ENCODE results near the gene SCAMP2. TPM values are rescaled to one million over a fixed set of nuclear protein-coding genes. Genes with fewer than 3 reads are reported as not detected.

Gene SCAMP2
- total RNA-seq, 1 experiment from 2014 or later: 38.0 TPM

DNA sequence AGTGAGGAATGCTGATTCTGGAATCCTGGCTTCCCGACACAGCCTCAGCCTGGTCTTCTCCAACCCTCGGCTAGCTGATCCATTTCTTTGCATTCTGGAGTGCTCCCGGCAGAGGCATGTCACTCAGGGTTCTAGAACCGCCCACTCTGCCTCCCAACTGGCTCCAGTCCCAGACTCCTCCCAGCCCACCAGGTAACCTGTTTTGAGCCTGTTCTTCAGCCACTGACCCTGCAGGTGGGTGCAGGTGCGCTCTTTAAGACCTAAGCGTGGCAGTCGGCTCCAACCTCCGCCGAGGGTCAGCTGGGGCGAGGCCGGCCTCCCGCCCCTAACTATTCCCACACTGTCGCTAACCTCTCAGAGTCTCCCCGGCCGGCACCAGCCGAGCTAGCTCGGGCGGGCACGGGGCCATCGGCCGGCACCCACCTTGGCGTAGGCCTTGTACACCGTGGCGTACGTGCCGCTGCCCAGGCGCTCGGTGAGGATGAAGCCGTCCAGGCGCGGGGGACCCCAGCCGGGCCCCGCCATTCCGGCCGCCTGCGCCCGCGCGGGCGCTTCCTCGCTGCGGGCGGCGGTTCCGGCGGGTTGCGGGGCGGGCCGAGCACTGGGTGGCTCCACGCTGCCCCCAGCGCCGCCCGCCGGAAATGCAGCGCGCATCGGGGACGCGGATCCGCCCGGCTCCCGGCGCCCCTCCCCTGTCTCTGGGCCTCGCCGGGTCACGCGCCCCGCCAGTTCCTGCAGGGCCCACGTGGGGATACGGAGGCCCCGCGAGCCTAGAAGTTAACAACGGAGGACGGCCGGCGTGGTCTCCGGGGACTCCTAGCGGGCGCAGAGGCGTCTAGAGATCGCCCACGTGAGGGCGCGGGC lies 30.4 kb downstream of the SCAMP2 start, which contains the start of gene ULK3 (continued):
- TF ChIP-seq, protein P1, sequence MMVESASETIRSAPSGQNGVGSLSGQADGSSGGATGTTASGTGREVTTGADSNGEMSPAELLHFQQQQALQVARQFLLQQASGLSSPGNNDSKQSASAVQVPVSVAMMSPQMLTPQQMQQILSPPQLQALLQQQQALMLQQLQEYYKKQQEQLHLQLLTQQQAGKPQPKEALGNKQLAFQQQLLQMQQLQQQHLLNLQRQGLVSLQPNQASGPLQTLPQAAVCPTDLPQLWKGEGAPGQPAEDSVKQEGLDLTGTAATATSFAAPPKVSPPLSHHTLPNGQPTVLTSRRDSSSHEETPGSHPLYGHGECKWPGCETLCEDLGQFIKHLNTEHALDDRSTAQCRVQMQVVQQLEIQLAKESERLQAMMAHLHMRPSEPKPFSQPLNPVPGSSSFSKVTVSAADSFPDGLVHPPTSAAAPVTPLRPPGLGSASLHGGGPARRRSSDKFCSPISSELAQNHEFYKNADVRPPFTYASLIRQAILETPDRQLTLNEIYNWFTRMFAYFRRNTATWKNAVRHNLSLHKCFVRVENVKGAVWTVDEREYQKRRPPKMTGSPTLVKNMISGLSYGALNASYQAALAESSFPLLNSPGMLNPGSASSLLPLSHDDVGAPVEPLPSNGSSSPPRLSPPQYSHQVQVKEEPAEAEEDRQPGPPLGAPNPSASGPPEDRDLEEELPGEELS (CRISPR knock-in tag; IDR thresholded peaks at IDR 0.05): peak; percentile 19; the same call in 1 of the 2 replicates
- TF ChIP-seq KAT7 (CRISPR knock-in tag; IDR thresholded peaks at IDR 0.05; ENCODE audit: borderline replicate concordance): peak; percentile 60; the same call in 1 of the 2 replicates
- TF ChIP-seq, protein P2, sequence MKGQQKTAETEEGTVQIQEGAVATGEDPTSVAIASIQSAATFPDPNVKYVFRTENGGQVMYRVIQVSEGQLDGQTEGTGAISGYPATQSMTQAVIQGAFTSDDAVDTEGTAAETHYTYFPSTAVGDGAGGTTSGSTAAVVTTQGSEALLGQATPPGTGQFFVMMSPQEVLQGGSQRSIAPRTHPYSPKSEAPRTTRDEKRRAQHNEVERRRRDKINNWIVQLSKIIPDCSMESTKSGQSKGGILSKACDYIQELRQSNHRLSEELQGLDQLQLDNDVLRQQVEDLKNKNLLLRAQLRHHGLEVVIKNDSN (CRISPR knock-in tag; IDR thresholded peaks at IDR 0.05): peak; percentile 92
- TF ChIP-seq, protein P3, sequence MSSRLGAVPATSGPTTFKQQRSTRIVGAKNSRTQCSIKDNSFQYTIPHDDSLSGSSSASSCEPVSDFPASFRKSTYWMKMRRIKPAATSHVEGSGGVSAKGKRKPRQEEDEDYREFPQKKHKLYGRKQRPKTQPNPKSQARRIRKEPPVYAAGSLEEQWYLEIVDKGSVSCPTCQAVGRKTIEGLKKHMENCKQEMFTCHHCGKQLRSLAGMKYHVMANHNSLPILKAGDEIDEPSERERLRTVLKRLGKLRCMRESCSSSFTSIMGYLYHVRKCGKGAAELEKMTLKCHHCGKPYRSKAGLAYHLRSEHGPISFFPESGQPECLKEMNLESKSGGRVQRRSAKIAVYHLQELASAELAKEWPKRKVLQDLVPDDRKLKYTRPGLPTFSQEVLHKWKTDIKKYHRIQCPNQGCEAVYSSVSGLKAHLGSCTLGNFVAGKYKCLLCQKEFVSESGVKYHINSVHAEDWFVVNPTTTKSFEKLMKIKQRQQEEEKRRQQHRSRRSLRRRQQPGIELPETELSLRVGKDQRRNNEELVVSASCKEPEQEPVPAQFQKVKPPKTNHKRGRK (CRISPR knock-in tag; IDR thresholded peaks at IDR 0.05; ENCODE audit: borderline replicate concordance): no peak
- TF ChIP-seq GABPB1 (CRISPR knock-in tag; IDR thresholded peaks at IDR 0.05): 0 out of 2 replicates have a peak, but pooled peaks have one; percentile 25
- TF ChIP-seq, protein P4, sequence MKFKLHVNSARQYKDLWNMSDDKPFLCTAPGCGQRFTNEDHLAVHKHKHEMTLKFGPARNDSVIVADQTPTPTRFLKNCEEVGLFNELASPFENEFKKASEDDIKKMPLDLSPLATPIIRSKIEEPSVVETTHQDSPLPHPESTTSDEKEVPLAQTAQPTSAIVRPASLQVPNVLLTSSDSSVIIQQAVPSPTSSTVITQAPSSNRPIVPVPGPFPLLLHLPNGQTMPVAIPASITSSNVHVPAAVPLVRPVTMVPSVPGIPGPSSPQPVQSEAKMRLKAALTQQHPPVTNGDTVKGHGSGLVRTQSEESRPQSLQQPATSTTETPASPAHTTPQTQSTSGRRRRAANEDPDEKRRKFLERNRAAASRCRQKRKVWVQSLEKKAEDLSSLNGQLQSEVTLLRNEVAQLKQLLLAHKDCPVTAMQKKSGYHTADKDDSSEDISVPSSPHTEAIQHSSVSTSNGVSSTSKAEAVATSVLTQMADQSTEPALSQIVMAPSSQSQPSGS (CRISPR knock-in tag; IDR thresholded peaks at IDR 0.05; ENCODE audit: borderline replicate concordance, low read depth): no peak
- TF ChIP-seq, protein P5, sequence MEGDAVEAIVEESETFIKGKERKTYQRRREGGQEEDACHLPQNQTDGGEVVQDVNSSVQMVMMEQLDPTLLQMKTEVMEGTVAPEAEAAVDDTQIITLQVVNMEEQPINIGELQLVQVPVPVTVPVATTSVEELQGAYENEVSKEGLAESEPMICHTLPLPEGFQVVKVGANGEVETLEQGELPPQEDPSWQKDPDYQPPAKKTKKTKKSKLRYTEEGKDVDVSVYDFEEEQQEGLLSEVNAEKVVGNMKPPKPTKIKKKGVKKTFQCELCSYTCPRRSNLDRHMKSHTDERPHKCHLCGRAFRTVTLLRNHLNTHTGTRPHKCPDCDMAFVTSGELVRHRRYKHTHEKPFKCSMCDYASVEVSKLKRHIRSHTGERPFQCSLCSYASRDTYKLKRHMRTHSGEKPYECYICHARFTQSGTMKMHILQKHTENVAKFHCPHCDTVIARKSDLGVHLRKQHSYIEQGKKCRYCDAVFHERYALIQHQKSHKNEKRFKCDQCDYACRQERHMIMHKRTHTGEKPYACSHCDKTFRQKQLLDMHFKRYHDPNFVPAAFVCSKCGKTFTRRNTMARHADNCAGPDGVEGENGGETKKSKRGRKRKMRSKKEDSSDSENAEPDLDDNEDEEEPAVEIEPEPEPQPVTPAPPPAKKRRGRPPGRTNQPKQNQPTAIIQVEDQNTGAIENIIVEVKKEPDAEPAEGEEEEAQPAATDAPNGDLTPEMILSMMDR (IDR thresholded peaks at IDR 0.05): peak; percentile 76
- TF ChIP-seq, protein P6, sequence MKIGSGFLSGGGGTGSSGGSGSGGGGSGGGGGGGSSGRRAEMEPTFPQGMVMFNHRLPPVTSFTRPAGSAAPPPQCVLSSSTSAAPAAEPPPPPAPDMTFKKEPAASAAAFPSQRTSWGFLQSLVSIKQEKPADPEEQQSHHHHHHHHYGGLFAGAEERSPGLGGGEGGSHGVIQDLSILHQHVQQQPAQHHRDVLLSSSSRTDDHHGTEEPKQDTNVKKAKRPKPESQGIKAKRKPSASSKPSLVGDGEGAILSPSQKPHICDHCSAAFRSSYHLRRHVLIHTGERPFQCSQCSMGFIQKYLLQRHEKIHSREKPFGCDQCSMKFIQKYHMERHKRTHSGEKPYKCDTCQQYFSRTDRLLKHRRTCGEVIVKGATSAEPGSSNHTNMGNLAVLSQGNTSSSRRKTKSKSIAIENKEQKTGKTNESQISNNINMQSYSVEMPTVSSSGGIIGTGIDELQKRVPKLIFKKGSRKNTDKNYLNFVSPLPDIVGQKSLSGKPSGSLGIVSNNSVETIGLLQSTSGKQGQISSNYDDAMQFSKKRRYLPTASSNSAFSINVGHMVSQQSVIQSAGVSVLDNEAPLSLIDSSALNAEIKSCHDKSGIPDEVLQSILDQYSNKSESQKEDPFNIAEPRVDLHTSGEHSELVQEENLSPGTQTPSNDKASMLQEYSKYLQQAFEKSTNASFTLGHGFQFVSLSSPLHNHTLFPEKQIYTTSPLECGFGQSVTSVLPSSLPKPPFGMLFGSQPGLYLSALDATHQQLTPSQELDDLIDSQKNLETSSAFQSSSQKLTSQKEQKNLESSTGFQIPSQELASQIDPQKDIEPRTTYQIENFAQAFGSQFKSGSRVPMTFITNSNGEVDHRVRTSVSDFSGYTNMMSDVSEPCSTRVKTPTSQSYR (CRISPR knock-in tag; IDR thresholded peaks at IDR 0.05): no peak
- TF ChIP-seq, protein P7, sequence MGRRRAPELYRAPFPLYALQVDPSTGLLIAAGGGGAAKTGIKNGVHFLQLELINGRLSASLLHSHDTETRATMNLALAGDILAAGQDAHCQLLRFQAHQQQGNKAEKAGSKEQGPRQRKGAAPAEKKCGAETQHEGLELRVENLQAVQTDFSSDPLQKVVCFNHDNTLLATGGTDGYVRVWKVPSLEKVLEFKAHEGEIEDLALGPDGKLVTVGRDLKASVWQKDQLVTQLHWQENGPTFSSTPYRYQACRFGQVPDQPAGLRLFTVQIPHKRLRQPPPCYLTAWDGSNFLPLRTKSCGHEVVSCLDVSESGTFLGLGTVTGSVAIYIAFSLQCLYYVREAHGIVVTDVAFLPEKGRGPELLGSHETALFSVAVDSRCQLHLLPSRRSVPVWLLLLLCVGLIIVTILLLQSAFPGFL (CRISPR knock-in tag; IDR thresholded peaks at IDR 0.05; ENCODE audit: borderline replicate concordance): peak; percentile 67; the same call in 1 of the 2 replicates
- TF ChIP-seq MYBL2 (CRISPR knock-in tag; IDR thresholded peaks at IDR 0.05): no peak
- TF ChIP-seq ESRRA (CRISPR knock-in tag; IDR thresholded peaks at IDR 0.05; ENCODE audit: borderline replicate concordance): peak; percentile 84
- TF ChIP-seq CBFB (CRISPR knock-in tag; IDR thresholded peaks at IDR 0.05; ENCODE audit: low read depth): 0 out of 2 replicates have a peak, but pooled peaks have one; percentile 39
- TF ChIP-seq, protein P8, sequence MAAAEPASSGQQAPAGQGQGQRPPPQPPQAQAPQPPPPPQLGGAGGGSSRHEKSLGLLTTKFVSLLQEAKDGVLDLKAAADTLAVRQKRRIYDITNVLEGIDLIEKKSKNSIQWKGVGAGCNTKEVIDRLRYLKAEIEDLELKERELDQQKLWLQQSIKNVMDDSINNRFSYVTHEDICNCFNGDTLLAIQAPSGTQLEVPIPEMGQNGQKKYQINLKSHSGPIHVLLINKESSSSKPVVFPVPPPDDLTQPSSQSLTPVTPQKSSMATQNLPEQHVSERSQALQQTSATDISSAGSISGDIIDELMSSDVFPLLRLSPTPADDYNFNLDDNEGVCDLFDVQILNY (CRISPR knock-in tag; IDR thresholded peaks at IDR 0.05): 0 out of 2 replicates have a peak, but pooled peaks have one; percentile 48
- TF ChIP-seq SOX15 (CRISPR knock-in tag; IDR thresholded peaks at IDR 0.05): no peak
- peak; percentile 1 for TF ChIP-seq TEAD4 (CRISPR knock-in tag; IDR thresholded peaks at IDR 0.05)
- TF ChIP-seq, protein P9, sequence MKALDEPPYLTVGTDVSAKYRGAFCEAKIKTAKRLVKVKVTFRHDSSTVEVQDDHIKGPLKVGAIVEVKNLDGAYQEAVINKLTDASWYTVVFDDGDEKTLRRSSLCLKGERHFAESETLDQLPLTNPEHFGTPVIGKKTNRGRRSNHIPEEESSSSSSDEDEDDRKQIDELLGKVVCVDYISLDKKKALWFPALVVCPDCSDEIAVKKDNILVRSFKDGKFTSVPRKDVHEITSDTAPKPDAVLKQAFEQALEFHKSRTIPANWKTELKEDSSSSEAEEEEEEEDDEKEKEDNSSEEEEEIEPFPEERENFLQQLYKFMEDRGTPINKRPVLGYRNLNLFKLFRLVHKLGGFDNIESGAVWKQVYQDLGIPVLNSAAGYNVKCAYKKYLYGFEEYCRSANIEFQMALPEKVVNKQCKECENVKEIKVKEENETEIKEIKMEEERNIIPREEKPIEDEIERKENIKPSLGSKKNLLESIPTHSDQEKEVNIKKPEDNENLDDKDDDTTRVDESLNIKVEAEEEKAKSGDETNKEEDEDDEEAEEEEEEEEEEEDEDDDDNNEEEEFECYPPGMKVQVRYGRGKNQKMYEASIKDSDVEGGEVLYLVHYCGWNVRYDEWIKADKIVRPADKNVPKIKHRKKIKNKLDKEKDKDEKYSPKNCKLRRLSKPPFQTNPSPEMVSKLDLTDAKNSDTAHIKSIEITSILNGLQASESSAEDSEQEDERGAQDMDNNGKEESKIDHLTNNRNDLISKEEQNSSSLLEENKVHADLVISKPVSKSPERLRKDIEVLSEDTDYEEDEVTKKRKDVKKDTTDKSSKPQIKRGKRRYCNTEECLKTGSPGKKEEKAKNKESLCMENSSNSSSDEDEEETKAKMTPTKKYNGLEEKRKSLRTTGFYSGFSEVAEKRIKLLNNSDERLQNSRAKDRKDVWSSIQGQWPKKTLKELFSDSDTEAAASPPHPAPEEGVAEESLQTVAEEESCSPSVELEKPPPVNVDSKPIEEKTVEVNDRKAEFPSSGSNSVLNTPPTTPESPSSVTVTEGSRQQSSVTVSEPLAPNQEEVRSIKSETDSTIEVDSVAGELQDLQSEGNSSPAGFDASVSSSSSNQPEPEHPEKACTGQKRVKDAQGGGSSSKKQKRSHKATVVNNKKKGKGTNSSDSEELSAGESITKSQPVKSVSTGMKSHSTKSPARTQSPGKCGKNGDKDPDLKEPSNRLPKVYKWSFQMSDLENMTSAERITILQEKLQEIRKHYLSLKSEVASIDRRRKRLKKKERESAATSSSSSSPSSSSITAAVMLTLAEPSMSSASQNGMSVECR (CRISPR knock-in tag; IDR thresholded peaks at IDR 0.05; ENCODE audit: borderline replicate concordance): peak; percentile 93
- TF ChIP-seq GTF2I (CRISPR knock-in tag; conservative IDR thresholded peaks at IDR 0.05): no peak

Data from WTC11 (cell line).